H1 (cell line): ENCODE results near the gene SCYL1. TPM values are rescaled to one million over a fixed set of nuclear protein-coding genes. Genes with fewer than 3 reads are reported as not detected.

ENCODE experiments used
- polyA plus RNA-seq, 7 experiments: library from polyadenylated mRNA; depleted of rRNA in 3 of 7; stranded (reverse) in 5 of 7; unstranded in 2 of 7; fragments of >200 nt in 5 of 7; fragments of 200-250 nt in 2 of 7; gene quantifications; 1 replicate in 5 of 7; 2 replicates in 1 of 7; 4 replicates in 1 of 7; pipeline versions ENCODE4 v1.2.1 to v1.2.3, GENCODE V29; 2011 to 2013; ENCODE audit warnings: missing spikeins in 2 of 7, mixed read lengths in 2 of 7
- total RNA-seq: library from RNA; stranded (reverse); fragmentation: NEBNext Ultra II Directional; extraction: Animal tissue kit (Norgen Biotek cat#: 25700); gene quantifications from 2 replicates; pipeline ENCODE4 v1.2.1, GENCODE V29; 2021
- TF ChIP-seq, protein P1 (sequence below): fragments of 300-600 bp; sonication (generic); IDR thresholded peaks from 2 replicates; pipeline ENCODE4 v1.7.1; 2012; ENCODE audit warnings: low read length, moderate library complexity, mild to moderate bottlenecking, inconsistent platforms; ENCODE audit not compliant: insufficient replicate concordance

SCYL1 gene
- total and polyA plus RNA-seq, 2 of the 8 experiments (the other 6 are each of a cell fraction or from before 2014, with no cell fraction given), result 59.8 to 77.7 TPM

DNA sequence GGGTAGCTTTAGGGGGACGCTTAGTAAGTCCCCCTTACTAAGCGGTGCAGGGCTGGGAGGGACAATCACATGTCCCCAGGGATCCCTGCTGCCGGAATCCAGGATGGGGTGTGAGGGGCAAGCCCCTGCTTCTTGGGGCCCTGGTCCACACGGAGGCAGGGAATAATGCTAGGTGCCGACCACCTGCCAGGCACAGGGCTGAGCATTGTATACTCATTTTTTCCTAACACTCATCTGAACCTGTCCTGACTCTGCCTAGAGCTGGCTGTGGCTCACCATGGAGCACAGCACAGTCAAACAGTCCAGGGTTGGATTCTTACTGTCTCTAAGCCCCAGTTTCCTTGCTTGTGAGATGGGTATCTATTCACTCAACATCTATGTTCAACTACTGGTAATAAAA, 34.7 kb downstream of the SCYL1 start (continued):
- TF ChIP-seq, protein P1, sequence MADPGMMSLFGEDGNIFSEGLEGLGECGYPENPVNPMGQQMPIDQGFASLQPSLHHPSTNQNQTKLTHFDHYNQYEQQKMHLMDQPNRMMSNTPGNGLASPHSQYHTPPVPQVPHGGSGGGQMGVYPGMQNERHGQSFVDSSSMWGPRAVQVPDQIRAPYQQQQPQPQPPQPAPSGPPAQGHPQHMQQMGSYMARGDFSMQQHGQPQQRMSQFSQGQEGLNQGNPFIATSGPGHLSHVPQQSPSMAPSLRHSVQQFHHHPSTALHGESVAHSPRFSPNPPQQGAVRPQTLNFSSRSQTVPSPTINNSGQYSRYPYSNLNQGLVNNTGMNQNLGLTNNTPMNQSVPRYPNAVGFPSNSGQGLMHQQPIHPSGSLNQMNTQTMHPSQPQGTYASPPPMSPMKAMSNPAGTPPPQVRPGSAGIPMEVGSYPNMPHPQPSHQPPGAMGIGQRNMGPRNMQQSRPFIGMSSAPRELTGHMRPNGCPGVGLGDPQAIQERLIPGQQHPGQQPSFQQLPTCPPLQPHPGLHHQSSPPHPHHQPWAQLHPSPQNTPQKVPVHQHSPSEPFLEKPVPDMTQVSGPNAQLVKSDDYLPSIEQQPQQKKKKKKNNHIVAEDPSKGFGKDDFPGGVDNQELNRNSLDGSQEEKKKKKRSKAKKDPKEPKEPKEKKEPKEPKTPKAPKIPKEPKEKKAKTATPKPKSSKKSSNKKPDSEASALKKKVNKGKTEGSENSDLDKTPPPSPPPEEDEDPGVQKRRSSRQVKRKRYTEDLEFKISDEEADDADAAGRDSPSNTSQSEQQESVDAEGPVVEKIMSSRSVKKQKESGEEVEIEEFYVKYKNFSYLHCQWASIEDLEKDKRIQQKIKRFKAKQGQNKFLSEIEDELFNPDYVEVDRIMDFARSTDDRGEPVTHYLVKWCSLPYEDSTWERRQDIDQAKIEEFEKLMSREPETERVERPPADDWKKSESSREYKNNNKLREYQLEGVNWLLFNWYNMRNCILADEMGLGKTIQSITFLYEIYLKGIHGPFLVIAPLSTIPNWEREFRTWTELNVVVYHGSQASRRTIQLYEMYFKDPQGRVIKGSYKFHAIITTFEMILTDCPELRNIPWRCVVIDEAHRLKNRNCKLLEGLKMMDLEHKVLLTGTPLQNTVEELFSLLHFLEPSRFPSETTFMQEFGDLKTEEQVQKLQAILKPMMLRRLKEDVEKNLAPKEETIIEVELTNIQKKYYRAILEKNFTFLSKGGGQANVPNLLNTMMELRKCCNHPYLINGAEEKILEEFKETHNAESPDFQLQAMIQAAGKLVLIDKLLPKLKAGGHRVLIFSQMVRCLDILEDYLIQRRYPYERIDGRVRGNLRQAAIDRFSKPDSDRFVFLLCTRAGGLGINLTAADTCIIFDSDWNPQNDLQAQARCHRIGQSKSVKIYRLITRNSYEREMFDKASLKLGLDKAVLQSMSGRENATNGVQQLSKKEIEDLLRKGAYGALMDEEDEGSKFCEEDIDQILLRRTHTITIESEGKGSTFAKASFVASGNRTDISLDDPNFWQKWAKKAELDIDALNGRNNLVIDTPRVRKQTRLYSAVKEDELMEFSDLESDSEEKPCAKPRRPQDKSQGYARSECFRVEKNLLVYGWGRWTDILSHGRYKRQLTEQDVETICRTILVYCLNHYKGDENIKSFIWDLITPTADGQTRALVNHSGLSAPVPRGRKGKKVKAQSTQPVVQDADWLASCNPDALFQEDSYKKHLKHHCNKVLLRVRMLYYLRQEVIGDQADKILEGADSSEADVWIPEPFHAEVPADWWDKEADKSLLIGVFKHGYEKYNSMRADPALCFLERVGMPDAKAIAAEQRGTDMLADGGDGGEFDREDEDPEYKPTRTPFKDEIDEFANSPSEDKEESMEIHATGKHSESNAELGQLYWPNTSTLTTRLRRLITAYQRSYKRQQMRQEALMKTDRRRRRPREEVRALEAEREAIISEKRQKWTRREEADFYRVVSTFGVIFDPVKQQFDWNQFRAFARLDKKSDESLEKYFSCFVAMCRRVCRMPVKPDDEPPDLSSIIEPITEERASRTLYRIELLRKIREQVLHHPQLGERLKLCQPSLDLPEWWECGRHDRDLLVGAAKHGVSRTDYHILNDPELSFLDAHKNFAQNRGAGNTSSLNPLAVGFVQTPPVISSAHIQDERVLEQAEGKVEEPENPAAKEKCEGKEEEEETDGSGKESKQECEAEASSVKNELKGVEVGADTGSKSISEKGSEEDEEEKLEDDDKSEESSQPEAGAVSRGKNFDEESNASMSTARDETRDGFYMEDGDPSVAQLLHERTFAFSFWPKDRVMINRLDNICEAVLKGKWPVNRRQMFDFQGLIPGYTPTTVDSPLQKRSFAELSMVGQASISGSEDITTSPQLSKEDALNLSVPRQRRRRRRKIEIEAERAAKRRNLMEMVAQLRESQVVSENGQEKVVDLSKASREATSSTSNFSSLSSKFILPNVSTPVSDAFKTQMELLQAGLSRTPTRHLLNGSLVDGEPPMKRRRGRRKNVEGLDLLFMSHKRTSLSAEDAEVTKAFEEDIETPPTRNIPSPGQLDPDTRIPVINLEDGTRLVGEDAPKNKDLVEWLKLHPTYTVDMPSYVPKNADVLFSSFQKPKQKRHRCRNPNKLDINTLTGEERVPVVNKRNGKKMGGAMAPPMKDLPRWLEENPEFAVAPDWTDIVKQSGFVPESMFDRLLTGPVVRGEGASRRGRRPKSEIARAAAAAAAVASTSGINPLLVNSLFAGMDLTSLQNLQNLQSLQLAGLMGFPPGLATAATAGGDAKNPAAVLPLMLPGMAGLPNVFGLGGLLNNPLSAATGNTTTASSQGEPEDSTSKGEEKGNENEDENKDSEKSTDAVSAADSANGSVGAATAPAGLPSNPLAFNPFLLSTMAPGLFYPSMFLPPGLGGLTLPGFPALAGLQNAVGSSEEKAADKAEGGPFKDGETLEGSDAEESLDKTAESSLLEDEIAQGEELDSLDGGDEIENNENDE, result no peak
